Lower leg skin (tissue), 3 donors: Measurements from ENCODE around the gene FBN1.

Experiments used
- CTCF ChIP-seq, 3 donors: fragments of 450-650 bp; IDR thresholded peaks; one replicate each; pipeline ENCODE4 v1.5.1; 2016; ENCODE audit warnings: antibody characterized with exemption in 3 of 3, mild to moderate bottlenecking in 3 of 3, moderate library complexity in 2 of 3
- POLR2A ChIP-seq, 2 donors: fragments of 450-650 bp; IDR thresholded peaks; one replicate each; pipeline ENCODE4 v1.6.1; 2016 to 2017; ENCODE audit warnings: antibody characterized with exemption in 2 of 2, mild to moderate bottlenecking in 1 of 2, moderate library complexity in 1 of 2

GRCh38 chr15:48473667-48474066 is 171.8 kb downstream of the FBN1 start:
- no peak for TF ChIP-seq CTCF (IDR thresholded peaks at IDR 0.05)
- TF ChIP-seq POLR2A (IDR thresholded peaks at IDR 0.05) = no peak
